GM12878 (cell line): ENCODE measurements around the gene LACRT. TPM values are rescaled to one million over a fixed set of nuclear protein-coding genes. Genes with fewer than 3 reads are reported as not detected.

Source experiments
- ATAC-seq: fragments of 200-7000 bp; cut with Tn5 transposase; 3 replicates; pipeline ENCODE4 v1.9.1; 2020; ENCODE audit warnings: mild to moderate bottlenecking, moderate library complexity
- BruUV-seq: library from RNA; stranded (reverse); fragments of 400-500 nt; replicated peaks from 2 replicates; lab custom pipeline; 2021; lab: Mats Ljungman, UMichigan
- CTCF ChIA-PET: fragments of 300-600 bp; sonication (Branson Sonifier 250); formaldehyde crosslinking; extraction: SDS; loops from one replicate; lab custom pipeline; 2021; ENCODE audit warnings: inconsistent platforms; lab: Yijun Ruan, JAX
- POLR2A ChIA-PET: fragments of 350-600 bp; formaldehyde crosslinking; extraction: SDS; loops from one replicate; lab custom pipeline; 2021; ENCODE audit warnings: inconsistent platforms; lab: Charles Lee
- RAD21 ChIA-PET: fragments of 300-600 bp; sonication (Branson Sonifier 250); formaldehyde crosslinking; loops from one replicate; lab custom pipeline; 2023; ENCODE audit warnings: antibody characterized with exemption; ENCODE audit not compliant: unreplicated experiment; lab: Charles Lee
- SMC1A ChIA-PET: fragments of 300-600 bp; sonication (Branson Sonifier 250); formaldehyde crosslinking; loops from one replicate; lab custom pipeline; 2023; ENCODE audit not compliant: unreplicated experiment, uncharacterized antibody; lab: Charles Lee
- DNase-seq: peaks from one replicate; pipeline ENCODE4 v3.0.0-alpha.2; 2011; ENCODE audit warnings: low read depth, low spot score
- FAIRE-seq: peaks from 3 replicates; lab custom pipeline; 2011; peaks lifted over from hg19 to GRCh38; lab: Jason Lieb, UNC
- H2AFZ ChIP-seq: 2 replicates; pipeline ENCODE4 v1.6.0; 2011; ENCODE audit warnings: low read depth, low read length, control low read depth; ENCODE audit not compliant: control insufficient read depth
- H3K27ac ChIP-seq: 2 replicates; pipeline ENCODE4 v1.5.1; 2011; ENCODE audit warnings: control low read depth; ENCODE audit not compliant: control insufficient read depth, insufficient read depth
- H3K27me3 ChIP-seq, 2 experiments: replicated peaks in 1 of 2; 2 replicates each; pipeline versions ENCODE4 v1.6.0 to v1.6.1; 2011; ENCODE audit warnings: low read length in 1 of 2; ENCODE audit not compliant: control insufficient read depth in 2 of 2, insufficient read depth in 2 of 2
- H3K36me3 ChIP-seq, 2 experiments: 2 replicates each; pipeline ENCODE4 v1.5.1; 2011; ENCODE audit warnings: low read length in 1 of 2; ENCODE audit not compliant: control insufficient read depth in 2 of 2, insufficient read depth in 2 of 2
- H3K4me1 ChIP-seq: 2 replicates; pipeline ENCODE4 v1.6.1; 2011; ENCODE audit warnings: mild to moderate bottlenecking, low read length, moderate library complexity, mixed read lengths; ENCODE audit not compliant: control insufficient read depth, insufficient read depth
- H3K4me2 ChIP-seq: 2 replicates; pipeline ENCODE4 v1.6.0; 2011; ENCODE audit warnings: control low read depth; ENCODE audit not compliant: control insufficient read depth, insufficient read depth
- H3K4me3 ChIP-seq: fragments of 200-600 bp; sonication (generic); 2 replicates; pipeline ENCODE4 v1.5.1; 2016
- H3K79me2 ChIP-seq: 2 replicates; pipeline ENCODE4 v1.6.0; 2011; ENCODE audit warnings: low read length; ENCODE audit not compliant: control insufficient read depth, insufficient read depth
- H3K9ac ChIP-seq: 2 replicates; pipeline ENCODE4 v1.8.0; 2011; ENCODE audit warnings: low read length, control low read depth, mixed read lengths; ENCODE audit not compliant: control insufficient read depth, insufficient read depth
- H3K9me3 ChIP-seq: replicated peaks from 3 replicates; pipeline ENCODE4 v1.5.1; 2011; ENCODE audit warnings: mild to moderate bottlenecking, low read length; ENCODE audit not compliant: control insufficient read depth, insufficient read depth
- H4K20me1 ChIP-seq: 2 replicates; pipeline ENCODE4 v1.6.0; 2011; ENCODE audit not compliant: control insufficient read depth, insufficient read depth
- CEBPZ ChIP-seq: fragments of 150-350 bp; IDR thresholded peaks from 2 replicates; pipeline ENCODE4 v1.6.1; 2016; ENCODE audit warnings: low read depth, low read length
- EZH2 ChIP-seq: IDR thresholded peaks from 2 replicates; pipeline ENCODE4 v1.6.1; 2012; ENCODE audit warnings: low read depth, mild to moderate bottlenecking, control low read depth, inconsistent platforms, low read length, borderline replicate concordance; ENCODE audit not compliant: control insufficient read depth
- GABPA ChIP-seq: IDR thresholded peaks from 2 replicates; pipeline ENCODE4 v1.6.1; 2014; ENCODE audit warnings: antibody characterized with exemption, low read depth, mild to moderate bottlenecking, inconsistent platforms
- HDAC2 ChIP-seq: fragments of 200-600 bp; sonication (generic); IDR thresholded peaks from 2 replicates; pipeline ENCODE4 v1.6.1; 2017
- MEF2B ChIP-seq: fragments of 450-650 bp; IDR thresholded peaks from 2 replicates; pipeline ENCODE4 v1.6.1; 2018; ENCODE audit warnings: mild to moderate bottlenecking, moderate library complexity; ENCODE audit not compliant: partially characterized antibody, poor library complexity, severe bottlenecking
- NFYB ChIP-seq: IDR thresholded peaks from 2 replicates; pipeline ENCODE4 v1.6.1; 2011; ENCODE audit warnings: low read depth, mild to moderate bottlenecking, low read length, improper control_type of control experiment, moderate library complexity; ENCODE audit not compliant: insufficient read depth
- NR2C1 ChIP-seq: fragments of 450-650 bp; IDR thresholded peaks from 2 replicates; pipeline ENCODE4 v1.6.1; 2017; ENCODE audit warnings: antibody characterized with exemption, mild to moderate bottlenecking, moderate library complexity
- NRF1 ChIP-seq: conservative IDR thresholded peaks from 2 replicates; pipeline ENCODE4 v1.6.1; 2011; ENCODE audit warnings: mild to moderate bottlenecking, low read depth, low read length, improper control_type of control experiment
- PAX8 ChIP-seq: fragments of 450-650 bp; IDR thresholded peaks from 2 replicates; pipeline ENCODE4 v1.6.1; 2017; ENCODE audit warnings: mild to moderate bottlenecking, moderate library complexity
- PKNOX1 ChIP-seq: fragments of 450-650 bp; IDR thresholded peaks from 2 replicates; pipeline ENCODE4 v1.6.1; 2016; ENCODE audit warnings: mild to moderate bottlenecking
- POLR2AphosphoS2 ChIP-seq: IDR thresholded peaks from 2 replicates; pipeline ENCODE4 v1.6.1; 2011; ENCODE audit warnings: low read depth, mild to moderate bottlenecking, low read length, improper control_type of control experiment, moderate library complexity
- RBBP5 ChIP-seq: fragments of 200-600 bp; sonication (generic); conservative IDR thresholded peaks from 2 replicates; pipeline ENCODE4 v1.6.1; 2016
- SIX5 ChIP-seq: IDR thresholded peaks from 2 replicates; pipeline ENCODE4 v1.6.1; 2011; ENCODE audit warnings: mild to moderate bottlenecking, low read depth, low read length, moderate library complexity; ENCODE audit not compliant: severe bottlenecking
- SRF ChIP-seq, 2 experiments: IDR thresholded peaks; 2 replicates each; pipeline ENCODE4 v1.6.1; 2011; ENCODE audit warnings: low read depth in 2 of 2, low read length in 2 of 2, mild to moderate bottlenecking in 1 of 2, moderate library complexity in 1 of 2
- SUPT20H ChIP-seq: IDR thresholded peaks from 2 replicates; pipeline ENCODE4 v1.6.1; 2011; ENCODE audit warnings: low read depth, mild to moderate bottlenecking, low read length, moderate library complexity, borderline replicate concordance; ENCODE audit not compliant: control insufficient read depth
- ZNF384 ChIP-seq: IDR thresholded peaks from 2 replicates; pipeline ENCODE4 v1.6.1; 2012; ENCODE audit warnings: low read depth, mild to moderate bottlenecking, low read length, improper control_type of control experiment, borderline replicate concordance
- ZNF687 ChIP-seq: fragments of 450-650 bp; IDR thresholded peaks from 2 replicates; pipeline ENCODE4 v1.6.1; 2017; ENCODE audit warnings: mild to moderate bottlenecking, moderate library complexity
- WGBS: methylation state at CpG from one replicate; pipeline ENCODE4 v1.1.6; 2016; ENCODE audit warnings: low lambda C conversion rate; ENCODE audit not compliant: insufficient replicate concordance, insufficient coverage; ENCODE audit errors: missing lambda C conversion rate; 5-methylcytosine and 5-hydroxymethylcytosine counted together
- in situ Hi-C: fragments of 300-500 bp; cut with MboI; formaldehyde crosslinking; loops from 9 replicates; pipeline ENCODE4 v1.14.3; 2018; ENCODE audit warnings: mixed read lengths
- intact Hi-C: fragments of 100-400 bp; cut with micrococcal nuclease; formaldehyde crosslinking; loops from one replicate; pipeline ENCODE4 v1.14.2; 2022; ENCODE audit not compliant: unreplicated experiment
- polyA plus RNA-seq, 11 experiments: library from polyadenylated mRNA; depleted of rRNA in 4 of 11; unstranded in 6 of 11; stranded (reverse) in 5 of 11; fragments of >200 nt; fragmentation: Nextera tagmentation in 4 of 11; fragmentation: Illumina TruSeq in 1 of 11; extraction: Ambion mirVana in 4 of 11; extraction: Trizol in 1 of 11; gene quantifications; 1 replicate in 1 of 11; 2 replicates in 10 of 11; pipeline versions ENCODE4 v1.2.1 to v1.2.3, GENCODE V29; 2011 to 2016; ENCODE audit warnings: inconsistent platforms in 2 of 11, missing spikeins in 2 of 11, low read depth in 1 of 11
- total RNA-seq, 4 experiments: library from RNA; depleted of rRNA in 3 of 4; stranded (reverse); fragments of >200 nt in 3 of 4; fragmentation: Illumina TruSeq in 1 of 4; extraction: Trizol in 1 of 4; gene quantifications; 2 replicates each; pipeline versions ENCODE4 v1.2.1 to v1.2.3, GENCODE V29; 2013 to 2021

The LACRT gene
- total and polyA plus RNA-seq, 10 of the 15 experiments (the other 5 are each of a cell fraction or from before 2014, with no cell fraction given) = not detected

GRCh38 chr12:54666008-54666407, 31.3 kb upstream of the LACRT start:
- RAD21 ChIA-PET = no interaction called here

More at GRCh38 chr12:54666008-54666407, 31.3 kb upstream of the LACRT start:
- ChIA-PET CTCF (no interaction called here), POLR2A (no interaction called here), SMC1A (no interaction called here)
- H4K20me1 ChIP-seq = no peaks in the 10 kb centered on the region
- H3K27me3 ChIP-seq = no peaks in the 10 kb centered on the region
- in situ Hi-C loops = no loop called here
- TF ChIP-seq PKNOX1 (no peak), HDAC2 (no peak), POLR2AphosphoS2 (no peak), SUPT20H (no peak), CEBPZ (no peak), EZH2 (no peak), PAX8 (no peak), SIX5 (no peak), ZNF384 (no peak), ZNF687 (no peak), MEF2B (no peak), NFYB (no peak), NRF1 (no peak), SRF (IDR thresholded peaks at IDR 0.05; ENCODE audit: low read depth in 2 of 2, low read length in 2 of 2) (no peak), GABPA (no peak), RBBP5 (no peak), NR2C1 (no peak)
- ATAC-seq = no peak
- no peaks in the 10 kb centered on the region; the same call in 2 of the 3 replicates for H3K9me3 ChIP-seq
- no TSS peak for BruUV-seq
- no peak for FAIRE-seq
- no peaks in the 10 kb centered on the region for H3K36me3 ChIP-seq
- intact Hi-C loops = no loop called here
- 55% methylated on average over 3 of the region's 3 CpGs for WGBS
- H2AFZ ChIP-seq = no peak overlapping the region
- DNase-seq = no peak
- H3K27ac ChIP-seq = no peak overlapping the region
- H3K4me2 ChIP-seq = no peak overlapping the region
- peaks cover 6% of the 10 kb centered on the region; the same call in 1 of the 2 replicates for H3K4me1 ChIP-seq
- H3K9ac ChIP-seq = no peak overlapping the region
- H3K79me2 ChIP-seq = no peaks in the 10 kb centered on the region
- no peak overlapping the region for H3K4me3 ChIP-seq
